Activated CD4-positive, alpha-beta T cell treated with anti-CD3 and anti-CD28 coated beads, Interleukin-2, amount 50 U/mL, for 48 hours (primary cell): ENCODE data around the gene GSK3A.
A peak's percentile ranks its signal among the peaks of the same experiment; 100 is the strongest.

Experiments used
- DNase-seq, 2 experiments: peaks; one replicate each; pipeline ENCODE4 v3.0.0-alpha.2; 2020

The GSK3A gene

GRCh38 chr19:42280815-42281145, 38.4 kb upstream of the GSK3A start:
- DNase-seq: no peak

- peak; percentile 88 to 93 for DNase-seq
Measured at GRCh38 chr19:42279902-42280814, 37.8 kb upstream of the GSK3A start.

GRCh38 chr19:42279155-42279901, 36.9 kb upstream of the GSK3A start:
- DNase-seq: peak in 1 of 2 experiments; percentile 28

- no peak for DNase-seq
Measured at GRCh38 chr19:42278452-42279154, 36.2 kb upstream of the GSK3A start.

GRCh38 chr19:42277821-42278451, 35.5 kb upstream of the GSK3A start:
- no peak for DNase-seq

- DNase-seq: peak; percentile 50 to 58
Measured at GRCh38 chr19:42276821-42277220, 34.4 kb upstream of the GSK3A start.

- DNase-seq: no peak
Measured at GRCh38 chr19:42276284-42276683, 33.9 kb upstream of the GSK3A start.

- DNase-seq: no peak
Measured at GRCh38 chr19:42275517-42275916, 33.1 kb upstream of the GSK3A start.

GRCh38 chr19:42275103-42275502, 32.7 kb upstream of the GSK3A start:
- no peak for DNase-seq

- DNase-seq: no peak
Measured at GRCh38 chr19:42274065-42274682, 31.8 kb upstream of the GSK3A start.

- no peak for DNase-seq
Measured at GRCh38 chr19:42273407-42274064, 31.1 kb upstream of the GSK3A start.

- DNase-seq: no peak
Measured at GRCh38 chr19:42272989-42273406, 30.6 kb upstream of the GSK3A start.

GRCh38 chr19:42272535-42272897, 30.1 kb upstream of the GSK3A start:
- DNase-seq: no peak

GRCh38 chr19:42271861-42272534, 29.6 kb upstream of the GSK3A start:
- DNase-seq: no peak

- no peak for DNase-seq
Measured at GRCh38 chr19:42271045-42271419, 28.6 kb upstream of the GSK3A start.

- DNase-seq: peak; percentile 73 to 78
Measured at GRCh38 chr19:42270346-42271044, 28.1 kb upstream of the GSK3A start.

GRCh38 chr19:42269478-42270345, 27.3 kb upstream of the GSK3A start:
- no peak for DNase-seq

GRCh38 chr19:42268704-42269477, 26.5 kb upstream of the GSK3A start, which contains the start of gene CIC:
TSS of gene CIC (plus strand) at chr19:42269252. CDS start at chr19:42271784, 2,532 bp downstream.
- peak; percentile 99 for DNase-seq
